Brain microvascular endothelial cell (primary cell): Measurements from ENCODE around the gene SLC35A1.
"Not testable (repeated sequence)": the region's sequence is repeated elsewhere in the genome, so short reads cannot be mapped to it uniquely, and the experiment has no call there.

Experiments
- DNase-seq: peaks from one replicate; pipeline ENCODE4 v3.0.0-alpha.2; 2020
- H3K27ac ChIP-seq: fragments of 250-450 bp; sonication (Bioruptor Pico); 2 replicates; pipeline ENCODE4 v1.5.1; 2020; ENCODE audit warnings: mild to moderate bottlenecking, moderate library complexity
- H3K27me3 ChIP-seq: fragments of 250-450 bp; sonication (Bioruptor Pico); replicated peaks from 2 replicates; pipeline ENCODE4 v1.5.1; 2020; ENCODE audit warnings: mild to moderate bottlenecking
- H3K36me3 ChIP-seq: fragments of 250-450 bp; sonication (Bioruptor Pico); replicated peaks from 2 replicates; pipeline ENCODE4 v1.5.1; 2020; ENCODE audit warnings: mild to moderate bottlenecking
- H3K4me3 ChIP-seq: 2 replicates; pipeline ENCODE4 v1.5.1; 2011; ENCODE audit warnings: low read depth, mild to moderate bottlenecking, control low read depth, low read length, moderate library complexity
- CTCF ChIP-seq: IDR thresholded peaks from 2 replicates; pipeline ENCODE4 v1.5.1; 2011; ENCODE audit warnings: low read depth, mild to moderate bottlenecking, moderate library complexity, low read length, control low read depth, inconsistent platforms; ENCODE audit errors: missing control alignments
- in situ Hi-C: cut with HindIII; loops from 2 replicates; pipeline ENCODE4 v1.10.0; 2017; ENCODE audit warnings: low sequenced_read_pairs, low pct_ligation_motif_present

The SLC35A1 gene

DNA sequence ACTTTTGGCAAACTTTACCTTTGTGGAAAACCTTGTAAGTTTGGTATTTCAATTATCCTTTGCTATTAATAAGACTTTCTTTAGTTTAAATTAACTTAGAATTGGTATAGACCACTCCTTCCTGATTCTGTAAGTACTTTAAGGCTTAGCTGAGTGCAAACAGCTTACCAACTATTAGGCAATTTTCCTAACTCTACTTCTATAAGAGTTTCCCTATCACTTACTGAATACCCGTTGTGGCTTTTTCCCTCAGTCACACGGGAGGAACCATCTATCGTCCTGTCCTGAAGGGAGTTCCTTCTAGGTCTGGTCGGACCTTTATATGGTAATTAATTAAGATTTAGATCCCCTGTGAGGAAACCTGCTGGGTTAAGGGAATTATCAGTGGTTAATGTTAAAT lies 9.6 kb downstream of the SLC35A1 start:
- in situ Hi-C loops, result no loop called here
- Histone ChIP-seq H3K36me3 (peaks cover 5% of the 10 kb centered on the region), H3K27ac (no peak overlapping the region), H3K4me3 (no peak overlapping the region), H3K27me3 (no peaks in the 10 kb centered on the region)
- no peak for TF ChIP-seq CTCF
- DNase-seq, result no peak

DNA sequence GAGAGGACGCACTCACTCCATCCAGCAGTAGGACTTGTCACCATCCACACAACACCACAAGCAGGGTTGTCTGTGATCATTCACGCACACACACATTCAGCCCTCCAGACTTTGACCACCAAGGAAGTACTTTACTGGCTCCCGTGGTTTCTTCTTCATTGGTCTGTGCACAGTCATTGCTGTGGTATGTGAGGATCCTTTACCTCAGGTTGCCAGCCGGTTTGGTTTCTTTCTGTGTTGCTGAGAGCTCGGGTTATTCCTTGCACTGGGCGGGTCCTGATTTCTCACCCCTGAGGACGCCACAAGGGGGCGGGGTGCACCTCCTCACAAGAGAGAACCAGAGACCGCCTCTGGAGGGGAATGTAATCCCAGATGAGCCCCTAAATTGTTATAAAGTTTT lies 11.2 kb downstream of the SLC35A1 start:
- Histone ChIP-seq H3K27ac (no peak overlapping the region), H3K4me3 (no peak overlapping the region), H3K36me3 (peaks cover 2% of the 10 kb centered on the region), H3K27me3 (no peaks in the 10 kb centered on the region)
- TF ChIP-seq CTCF, result peak; percentile 50
- in situ Hi-C loops, result no loop called here
- DNase-seq, result peak; percentile 40

- no peak for DNase-seq
- no peak overlapping the region for H3K27ac ChIP-seq
- H3K27me3 ChIP-seq, result no peaks in the 10 kb centered on the region
- TF ChIP-seq CTCF, result no peak
- H3K4me3 ChIP-seq, result no peak overlapping the region
- in situ Hi-C loops, result no loop called here
- H3K36me3 ChIP-seq, result peaks cover 2% of the 10 kb centered on the region
Observed at GRCh38 chr6:87484491-87484890, 11.7 kb downstream of the SLC35A1 start.

DNA sequence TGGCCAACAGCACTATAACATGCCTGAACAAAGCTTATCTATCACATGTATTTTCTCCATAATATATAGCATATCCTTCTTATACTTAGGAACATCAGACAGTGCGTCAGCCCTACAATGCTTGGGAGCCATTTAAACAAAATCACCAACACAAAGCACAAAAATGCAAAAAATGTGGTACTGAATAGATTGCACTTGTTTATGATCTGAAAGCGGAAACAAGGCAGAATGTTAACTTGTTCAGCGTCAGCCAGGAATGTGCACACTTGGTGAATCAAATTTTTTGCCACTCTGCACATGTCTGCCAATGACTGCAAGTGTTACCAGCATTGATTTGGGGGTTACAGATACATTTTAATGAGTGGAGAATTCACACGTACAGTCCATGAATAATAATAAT lies 14.8 kb downstream of the SLC35A1 start:
- peak; percentile 4 for DNase-seq

GRCh38 chr6:87489326-87489725 lies 16.6 kb downstream of the SLC35A1 start:
- H3K36me3 ChIP-seq, H3K4me3 ChIP-seq, H3K27me3 ChIP-seq, in situ Hi-C loops, H3K27ac ChIP-seq, DNase-seq: not testable (repeated sequence)

More for the DNA sequence above, 14.8 kb downstream of the SLC35A1 start:
- no peak overlapping the region for H3K27ac ChIP-seq
- no peak overlapping the region for H3K4me3 ChIP-seq
- peaks cover 3% of the 10 kb centered on the region for H3K36me3 ChIP-seq
- H3K27me3 ChIP-seq, result no peaks in the 10 kb centered on the region
- in situ Hi-C loops, result no loop called here
- no peak for TF ChIP-seq CTCF

DNA sequence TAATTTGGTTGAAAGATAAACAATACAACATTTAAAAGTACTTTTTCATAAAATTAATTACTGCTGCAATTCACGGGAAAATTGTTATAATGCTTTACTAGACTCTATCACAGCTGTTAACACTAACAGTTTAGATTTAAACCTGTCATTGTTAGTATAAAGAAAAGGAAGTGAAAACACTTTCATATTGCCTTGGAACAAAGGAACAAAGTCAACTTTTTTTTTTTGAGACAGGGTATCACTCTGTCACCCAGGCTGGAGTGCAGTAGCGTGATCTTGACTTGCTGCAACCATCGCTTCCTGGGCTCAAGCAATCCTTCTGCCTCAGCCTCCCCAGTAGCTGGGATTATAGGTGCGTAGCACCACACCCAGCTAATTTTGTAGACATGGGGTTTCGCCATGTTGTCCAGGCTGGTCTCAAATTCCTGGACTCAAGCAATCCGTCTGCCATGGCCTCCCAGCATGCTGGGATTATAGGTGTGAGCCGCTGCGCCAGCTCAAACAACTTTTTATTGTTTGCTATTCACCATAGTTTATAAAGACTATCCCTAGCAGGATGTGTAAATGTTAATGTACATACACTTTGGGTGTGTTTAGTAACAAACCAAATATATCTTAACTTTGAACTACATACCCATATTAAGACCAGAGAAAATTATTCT lies 22.1 kb downstream of the SLC35A1 start:
- Histone ChIP-seq H3K4me3 (no peak overlapping the region), H3K27ac (no peak overlapping the region), H3K27me3 (no peaks in the 10 kb centered on the region), H3K36me3 (peaks cover 2% of the 10 kb centered on the region)
- no peak for TF ChIP-seq CTCF
- DNase-seq, result no peak
- in situ Hi-C loops, result no loop called here
